GM20000 (cell line): Measurements from ENCODE around the gene PSMD5.

ENCODE experiments used
- DNase-seq: peaks from one replicate; pipeline ENCODE4 v3.0.0; 2012; ENCODE audit warnings: low spot score
- CTCF ChIP-seq: IDR thresholded peaks from 2 replicates; pipeline ENCODE4 v1.5.1; 2012; ENCODE audit warnings: mild to moderate bottlenecking, control low read depth; ENCODE audit errors: extremely low read depth, missing control alignments

PSMD5 gene

GRCh38 chr9:120854596-120855327 lies 12.0 kb upstream of the PSMD5 start:
- no peak for DNase-seq
- TF ChIP-seq CTCF, result no peak

- no peak for DNase-seq
- no peak for TF ChIP-seq CTCF
Measured at GRCh38 chr9:120853198-120853597, 10.5 kb upstream of the PSMD5 start.

GRCh38 chr9:120852240-120853010 lies 9.7 kb upstream of the PSMD5 start:
- DNase-seq, result no peak
- no peak for TF ChIP-seq CTCF

- no peak for TF ChIP-seq CTCF
- DNase-seq, result no peak
Measured at GRCh38 chr9:120851449-120851848, 8.7 kb upstream of the PSMD5 start.

GRCh38 chr9:120850315-120850714 lies 7.6 kb upstream of the PSMD5 start:
- TF ChIP-seq CTCF, result no peak
- no peak for DNase-seq

GRCh38 chr9:120846906-120847305 lies 4.2 kb upstream of the PSMD5 start:
- TF ChIP-seq CTCF, result no peak
- DNase-seq, result no peak

- TF ChIP-seq CTCF, result no peak
- DNase-seq, result no peak
Measured at GRCh38 chr9:120846251-120846889, 3.6 kb upstream of the PSMD5 start.
